GM20000 (cell line): ENCODE results near the gene PRSS3.
A peak's percentile ranks its signal among the peaks of the same experiment; 100 is the strongest.
"Not testable (repeated sequence)": the region's sequence is repeated elsewhere in the genome, so short reads cannot be mapped to it uniquely, and the experiment has no call there.

Experiments used
- DNase-seq: peaks from one replicate; pipeline ENCODE4 v3.0.0; 2012; ENCODE audit warnings: low spot score
- CTCF ChIP-seq: IDR thresholded peaks from 2 replicates; pipeline ENCODE4 v1.5.1; 2012; ENCODE audit warnings: mild to moderate bottlenecking, control low read depth; ENCODE audit errors: extremely low read depth, missing control alignments

PRSS3 gene

GRCh38 chr9:33762343-33762742 is 33.0 kb upstream of the PRSS3 start:
- no peak for DNase-seq
- TF ChIP-seq CTCF = no peak

- DNase-seq = not testable (repeated sequence)
Observed at GRCh38 chr9:33763709-33764108, 31.7 kb upstream of the PRSS3 start.

- no peak for DNase-seq
- no peak for TF ChIP-seq CTCF
Observed at GRCh38 chr9:33765411-33765810, 29.9 kb upstream of the PRSS3 start.

GRCh38 chr9:33770156-33770880 is 25.0 kb upstream of the PRSS3 start:
- DNase-seq = not testable (repeated sequence)

GRCh38 chr9:33773135-33773534 is 22.2 kb upstream of the PRSS3 start:
- DNase-seq = not testable (repeated sequence)

GRCh38 chr9:33774074-33774659 is 21.2 kb upstream of the PRSS3 start:
- not testable (repeated sequence) for DNase-seq

GRCh38 chr9:33776578-33776977 is 18.8 kb upstream of the PRSS3 start:
- TF ChIP-seq CTCF = no peak
- DNase-seq = no peak

GRCh38 chr9:33778700-33779351 is 16.5 kb upstream of the PRSS3 start:
- peak; percentile 69 for DNase-seq
- peak; percentile 77 for TF ChIP-seq CTCF

GRCh38 chr9:33780276-33780675 is 15.1 kb upstream of the PRSS3 start:
- DNase-seq = no peak
- TF ChIP-seq CTCF = no peak
